HEK293 (cell line): ENCODE results near the gene LIX1L.

Experiments
- CTCF ChIA-PET: fragments of 350-600 bp; formaldehyde crosslinking; extraction: SDS; loops from one replicate; lab custom pipeline; 2021; ENCODE audit warnings: antibody characterized with exemption; lab: Yijun Ruan, JAX
- POLR2A ChIA-PET: fragments of 300-600 bp; formaldehyde crosslinking; extraction: SDS; loops from one replicate; lab custom pipeline; 2020; ENCODE audit warnings: antibody characterized with exemption, inconsistent platforms; lab: Yijun Ruan, JAX
- H3K27ac ChIP-seq: fragments of 200-500 bp; sonication (Bioruptor generic); 2 replicates; pipeline ENCODE4 v1.5.1; 2014; ENCODE audit warnings: low read depth, low read length, control low read depth, inconsistent platforms; ENCODE audit errors: extremely low read depth
- H3K36me3 ChIP-seq, 2 experiments: fragments of 200-500 bp in 1 of 2; sonication (Bioruptor generic) in 1 of 2; 1 replicate in 1 of 2; 2 replicates in 1 of 2; pipeline ENCODE4 v1.5.1; 2014 to 2017; ENCODE audit warnings: inconsistent platforms in 2 of 2, low read length in 2 of 2; ENCODE audit not compliant: control insufficient read depth in 2 of 2, insufficient read depth in 1 of 2
- H3K4me1 ChIP-seq: fragments of 200-500 bp; sonication (Bioruptor generic); 2 replicates; pipeline ENCODE4 v1.5.1; 2014; ENCODE audit warnings: mild to moderate bottlenecking, low read length, inconsistent platforms; ENCODE audit not compliant: control insufficient read depth, insufficient read depth
- H3K4me3 ChIP-seq: 2 replicates; pipeline ENCODE4 v1.5.1; 2011; ENCODE audit warnings: low read depth, mild to moderate bottlenecking, control low read depth, low read length, moderate library complexity
- H3K9me3 ChIP-seq: fragments of 200-500 bp; sonication (Bioruptor generic); 2 replicates; pipeline ENCODE4 v1.5.1; 2014; ENCODE audit warnings: low read depth, low read length, inconsistent platforms; ENCODE audit not compliant: control insufficient read depth, insufficient read depth
- BCL11A ChIP-seq: fragments of 450-650 bp; formaldehyde crosslinking; IDR thresholded peaks from 2 replicates; pipeline ENCODE4 v1.5.1; 2016; ENCODE audit warnings: low read depth, missing biosample characterization, missing genetic modification characterization
- BCL6B ChIP-seq: fragments of 450-650 bp; formaldehyde crosslinking; IDR thresholded peaks from 2 replicates; pipeline ENCODE4 v1.5.1; 2017; ENCODE audit warnings: missing biosample characterization, missing genetic modification characterization
- CTCF ChIP-seq: fragments of 450-650 bp; formaldehyde crosslinking; IDR thresholded peaks from 2 replicates; pipeline ENCODE4 v1.5.1; 2016; ENCODE audit warnings: missing biosample characterization, missing genetic modification characterization
- EGR2 ChIP-seq: fragments of 450-650 bp; formaldehyde crosslinking; IDR thresholded peaks from 2 replicates; pipeline ENCODE4 v1.5.1; 2016; ENCODE audit warnings: low read depth, missing biosample characterization, missing genetic modification characterization
- KLF16 ChIP-seq: fragments of 450-650 bp; formaldehyde crosslinking; IDR thresholded peaks from 2 replicates; pipeline ENCODE4 v1.5.1; 2017; ENCODE audit warnings: missing biosample characterization, missing genetic modification characterization
- OVOL3 ChIP-seq: fragments of 450-650 bp; formaldehyde crosslinking; IDR thresholded peaks from 2 replicates; pipeline ENCODE4 v1.5.1; 2016; ENCODE audit warnings: missing biosample characterization, missing genetic modification characterization
- SETDB1 ChIP-seq: IDR thresholded peaks from one replicate; pipeline ENCODE4 v1.6.1; 2017; ENCODE audit warnings: mild to moderate bottlenecking, low read length, moderate library complexity, mixed read lengths; ENCODE audit not compliant: insufficient read length
- SP3 ChIP-seq: fragments of 450-650 bp; formaldehyde crosslinking; IDR thresholded peaks from 2 replicates; pipeline ENCODE4 v1.5.1; 2016; ENCODE audit warnings: missing biosample characterization, missing genetic modification characterization
- ZBTB17 ChIP-seq: fragments of 450-650 bp; formaldehyde crosslinking; IDR thresholded peaks from 2 replicates; pipeline ENCODE4 v1.5.1; 2016; ENCODE audit warnings: missing biosample characterization, missing genetic modification characterization
- ZBTB44 ChIP-seq: fragments of 450-650 bp; IDR thresholded peaks from 2 replicates; pipeline ENCODE4 v1.5.1; 2018; ENCODE audit warnings: missing biosample characterization, mild to moderate bottlenecking, missing genetic modification characterization
- ZBTB48 ChIP-seq: fragments of 450-650 bp; formaldehyde crosslinking; IDR thresholded peaks from 2 replicates; pipeline ENCODE4 v1.5.1; 2016; ENCODE audit warnings: missing biosample characterization, missing genetic modification characterization
- ZFHX2 ChIP-seq: fragments of 450-650 bp; formaldehyde crosslinking; conservative IDR thresholded peaks from 2 replicates; pipeline ENCODE4 v1.5.1; 2016; ENCODE audit warnings: missing biosample characterization, missing genetic modification characterization
- ZNF10 ChIP-seq: fragments of 450-650 bp; formaldehyde crosslinking; IDR thresholded peaks from 2 replicates; pipeline ENCODE4 v1.5.1; 2017; ENCODE audit warnings: missing biosample characterization, missing genetic modification characterization
- ZNF114 ChIP-seq: fragments of 450-650 bp; formaldehyde crosslinking; IDR thresholded peaks from 2 replicates; pipeline ENCODE4 v1.5.0; 2017; ENCODE audit warnings: missing biosample characterization, missing genetic modification characterization
- ZNF558 ChIP-seq: fragments of 450-650 bp; formaldehyde crosslinking; IDR thresholded peaks from 2 replicates; pipeline ENCODE4 v1.5.1; 2016; ENCODE audit warnings: missing biosample characterization, missing genetic modification characterization
- ZNF560 ChIP-seq: fragments of 450-650 bp; formaldehyde crosslinking; IDR thresholded peaks from 2 replicates; pipeline ENCODE4 v1.5.1; 2017; ENCODE audit warnings: missing biosample characterization, missing genetic modification characterization, borderline replicate concordance
- ZNF600 ChIP-seq: fragments of 450-650 bp; formaldehyde crosslinking; IDR thresholded peaks from 2 replicates; pipeline ENCODE4 v1.5.1; 2016; ENCODE audit warnings: missing biosample characterization, missing genetic modification characterization
- ZNF610 ChIP-seq: fragments of 450-650 bp; formaldehyde crosslinking; IDR thresholded peaks from 2 replicates; pipeline ENCODE4 v1.5.1; 2016; ENCODE audit warnings: missing biosample characterization, missing genetic modification characterization, borderline replicate concordance
- ZNF658 ChIP-seq: fragments of 450-650 bp; formaldehyde crosslinking; IDR thresholded peaks from 2 replicates; pipeline ENCODE4; 2016; ENCODE audit warnings: missing biosample characterization, missing genetic modification characterization
- TF ChIP-seq, protein P1 (sequence below): fragments of 450-650 bp; formaldehyde crosslinking; IDR thresholded peaks from 2 replicates; pipeline ENCODE4 v1.5.1; 2016; ENCODE audit warnings: missing biosample characterization, missing genetic modification characterization

The LIX1L gene

DNA sequence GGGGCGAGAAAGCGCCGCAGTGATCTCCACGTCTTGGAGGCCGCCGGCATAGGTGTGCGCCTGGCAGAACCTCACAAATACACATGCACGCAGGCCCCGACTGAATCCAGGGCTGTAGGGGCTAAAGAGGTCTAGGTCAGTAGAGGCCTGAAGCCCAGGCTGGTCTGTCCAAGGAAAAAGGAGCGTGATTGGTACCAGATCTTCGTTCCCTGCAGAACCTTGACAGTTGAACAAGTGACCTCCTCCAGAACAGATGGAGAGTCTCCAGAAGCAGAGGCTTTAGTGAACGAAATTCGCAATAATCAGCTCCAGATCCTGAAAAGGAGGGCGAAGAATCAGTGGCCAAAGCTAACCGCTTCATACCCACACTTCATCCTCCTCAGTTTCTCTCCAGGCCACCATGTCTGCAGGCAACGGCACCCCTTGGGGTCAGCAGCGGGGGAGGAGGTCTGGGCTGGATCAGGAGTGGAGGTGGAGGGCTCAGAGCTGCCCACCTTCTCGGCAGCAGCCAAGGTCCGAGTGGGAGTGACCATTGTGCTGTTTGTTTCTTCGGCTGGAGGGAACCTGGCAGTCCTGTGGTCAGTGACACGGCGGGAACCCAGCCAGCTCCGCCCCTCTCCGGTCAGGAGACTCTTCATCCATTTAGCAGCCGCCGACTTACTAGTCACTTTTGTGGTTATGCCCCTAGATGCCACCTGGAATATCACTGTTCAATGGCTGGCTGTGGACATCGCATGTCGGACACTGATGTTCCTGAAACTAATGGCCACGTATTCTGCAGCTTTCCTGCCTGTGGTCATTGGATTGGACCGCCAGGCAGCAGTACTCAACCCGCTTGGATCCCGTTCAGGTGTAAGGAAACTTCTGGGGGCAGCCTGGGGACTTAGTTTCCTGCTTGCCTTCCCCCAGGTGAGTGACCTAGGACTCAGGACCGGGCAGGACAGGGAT lies 38.6 kb downstream of the LIX1L start (continued):
- TF ChIP-seq CTCF (tag by site-specific recombination) (peak; percentile 7; the same call in 1 of the 2 replicates), ZBTB17 (0 out of 2 replicates have a peak, but pooled peaks have one; percentile 14), ZNF658 (no peak), EGR2 (tag by site-specific recombination) (peak; percentile 49; the same call in 1 of the 2 replicates), BCL11A (tag by site-specific recombination) (0 out of 2 replicates have a peak, but pooled peaks have one; percentile 15), ZNF600 (tag by site-specific recombination) (peak; percentile 88), ZFHX2 (tag by site-specific recombination) (peak; percentile 41), BCL6B (tag by site-specific recombination) (no peak)

DNA sequence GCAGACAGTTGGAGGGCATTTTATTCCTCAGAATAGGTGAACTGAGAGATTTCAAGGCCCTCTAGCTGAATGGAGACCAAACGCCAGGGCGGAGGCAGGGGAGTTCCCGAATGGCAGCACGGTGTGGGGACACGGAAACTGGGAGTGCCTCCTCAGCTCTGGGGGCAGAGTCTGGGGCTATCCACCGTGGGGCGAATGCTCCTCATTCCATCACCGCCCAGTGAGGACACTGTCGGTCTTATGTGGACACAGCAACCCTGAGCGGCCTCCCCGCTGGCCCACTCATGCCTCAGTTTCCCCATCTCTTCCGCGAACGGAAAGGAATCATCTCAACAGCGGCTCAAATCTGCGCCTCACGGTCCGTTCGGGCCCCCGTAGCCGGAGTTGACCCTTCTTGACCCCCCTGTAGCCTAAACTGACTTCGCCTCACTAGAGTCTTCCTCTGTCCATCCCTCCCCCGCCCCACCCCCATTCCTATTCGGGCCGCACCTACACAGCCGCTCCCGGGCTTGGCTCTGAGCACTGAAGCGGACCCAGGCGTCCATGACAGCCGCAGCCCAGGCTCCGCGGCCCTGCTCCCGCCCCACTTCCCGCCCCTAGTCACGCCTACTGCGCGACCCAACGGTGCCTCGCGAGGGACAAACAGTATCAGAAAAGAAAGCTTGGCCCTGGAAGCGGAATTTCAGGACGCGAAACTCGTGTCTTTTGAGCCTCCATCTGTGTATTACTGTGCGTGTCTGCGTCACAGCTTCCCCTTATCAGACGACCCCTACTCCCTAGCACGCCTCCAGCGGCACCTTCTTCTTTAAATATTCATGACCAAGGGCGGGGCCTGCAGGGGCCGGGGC lies 39.4 kb downstream of the LIX1L start, which contains the start of gene PEX11B:
Gene PEX11B (minus strand): TSS at position 574 of the 848 bp plus-strand sequence. CDS start 29 bp downstream, at position 545.
- peaks cover 3% of the 10 kb centered on the region; the same call in 1 of the 2 replicates for H3K4me1 ChIP-seq
- ChIA-PET POLR2A (interaction anchor here (0.5 to 1.8 kb wide), 5 partner anchors 9 to 61 kb away, joined by 3 to 15 read pairs (median 4); partner anchors contain the start of genes LIX1L and RBM8A), CTCF (interaction anchor here (1.0 to 1.4 kb wide), 4 partner anchors 9 to 94 kb away, joined by 3 to 6 read pairs (median 4); partner anchors contain the start of gene ITGA10)
- H3K27ac ChIP-seq = peak within 1 kb of the TSS; percentile 28; the same call in 1 of the 2 replicates
- H3K4me3 ChIP-seq = peak within 1 kb of the TSS; percentile 76
- no peaks in the 10 kb centered on the region for H3K9me3 ChIP-seq
- H3K36me3 ChIP-seq = peaks cover 5 to 42% of the 10 kb centered on the region in 2 experiments; a peak in 2 of 3 replicates
- TF ChIP-seq SP3 (tag by site-specific recombination) (peak; percentile 98), EGR2 (tag by site-specific recombination) (no peak; the same call in 1 of the 2 replicates), OVOL3 (tag by site-specific recombination) (no peak), ZBTB48 (tag by site-specific recombination) (peak; percentile 91), KLF16 (peak; percentile 66; the same call in 1 of the 2 replicates), ZNF114 (tag by site-specific recombination) (no peak), ZBTB44 (tag by site-specific recombination) (peak; percentile 36; the same call in 1 of the 2 replicates), ZNF560 (tag by site-specific recombination) (no peak), ZNF558 (tag by site-specific recombination) (no peak), ZNF10 (tag by site-specific recombination) (no peak), SETDB1 (no peak), ZNF610 (tag by site-specific recombination) (0 out of 2 replicates have a peak, but pooled peaks have one; percentile 48)
- TF ChIP-seq, protein P1, sequence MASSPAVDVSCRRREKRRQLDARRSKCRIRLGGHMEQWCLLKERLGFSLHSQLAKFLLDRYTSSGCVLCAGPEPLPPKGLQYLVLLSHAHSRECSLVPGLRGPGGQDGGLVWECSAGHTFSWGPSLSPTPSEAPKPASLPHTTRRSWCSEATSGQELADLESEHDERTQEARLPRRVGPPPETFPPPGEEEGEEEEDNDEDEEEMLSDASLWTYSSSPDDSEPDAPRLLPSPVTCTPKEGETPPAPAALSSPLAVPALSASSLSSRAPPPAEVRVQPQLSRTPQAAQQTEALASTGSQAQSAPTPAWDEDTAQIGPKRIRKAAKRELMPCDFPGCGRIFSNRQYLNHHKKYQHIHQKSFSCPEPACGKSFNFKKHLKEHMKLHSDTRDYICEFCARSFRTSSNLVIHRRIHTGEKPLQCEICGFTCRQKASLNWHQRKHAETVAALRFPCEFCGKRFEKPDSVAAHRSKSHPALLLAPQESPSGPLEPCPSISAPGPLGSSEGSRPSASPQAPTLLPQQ (tag by site-specific recombination) = peak; percentile 71
